HepG2 (cell line): ENCODE measurements around the gene FLAD1. TPM values are rescaled to one million over a fixed set of nuclear protein-coding genes. Genes with fewer than 3 reads are reported as not detected.
A peak's percentile ranks its signal among the peaks of the same experiment; 100 is the strongest.

Source experiments
- ATAC-seq: fragments of 200-7000 bp; cut with Tn5 transposase; 3 replicates; pipeline ENCODE4 v1.9.1; 2020; ENCODE audit warnings: mild to moderate bottlenecking, moderate library complexity
- BruUV-seq: library from RNA; stranded (reverse); fragments of 400-500 nt; replicated peaks from 2 replicates; lab custom pipeline; 2021; lab: Mats Ljungman, UMichigan
- CTCF ChIA-PET: fragments of 300-600 bp; formaldehyde crosslinking; extraction: SDS; loops from one replicate; lab custom pipeline; 2021; ENCODE audit warnings: low total read pairs, inconsistent platforms, low intra/inter-chr PET ratio; lab: Yijun Ruan, JAX
- POLR2A ChIA-PET: fragments of 350-600 bp; sonication (Branson Sonifier 250); formaldehyde crosslinking; loops from one replicate; lab custom pipeline; 2020; ENCODE audit warnings: antibody characterized with exemption, inconsistent platforms; lab: Yijun Ruan, JAX
- DNase-seq: peaks from one replicate; pipeline ENCODE4 v3.0.0-alpha.2; 2015; ENCODE audit warnings: low spot score
- FAIRE-seq: peaks from 3 replicates; lab custom pipeline; 2011; peaks lifted over from hg19 to GRCh38; lab: Jason Lieb, UNC
- H2AFZ ChIP-seq: one replicate; pipeline ENCODE4 v1.6.1; 2011; ENCODE audit warnings: low read length, inconsistent platforms
- H3K27ac ChIP-seq: fragments of 300-600 bp; 3 replicates; pipeline ENCODE4 v1.8.0; 2011; ENCODE audit warnings: mixed run types, mild to moderate bottlenecking, mixed read lengths, low read length, inconsistent platforms; ENCODE audit not compliant: insufficient read depth; ENCODE audit errors: extremely low read length
- H3K27me3 ChIP-seq, 2 experiments: fragments of 200-600 bp in 1 of 2; 2 replicates in 1 of 2; 3 replicates in 1 of 2; pipeline versions ENCODE4 v1.6.0 to v1.8.0; 2011; ENCODE audit warnings: low read length in 2 of 2, mild to moderate bottlenecking in 2 of 2, moderate library complexity in 2 of 2, inconsistent platforms in 1 of 2; ENCODE audit not compliant: insufficient read depth in 2 of 2, control insufficient read depth in 1 of 2
- H3K36me3 ChIP-seq, 2 experiments: fragments of 200-600 bp in 1 of 2; replicated peaks in 1 of 2; 2 replicates in 1 of 2; 3 replicates in 1 of 2; pipeline versions ENCODE4 v1.5.1 to v1.8.0; 2011; ENCODE audit warnings: low read length in 2 of 2, inconsistent platforms in 1 of 2; ENCODE audit not compliant: insufficient read depth in 2 of 2, control insufficient read depth in 1 of 2
- H3K4me1 ChIP-seq: 2 replicates; pipeline ENCODE4 v1.5.1; 2012; ENCODE audit warnings: low read length, inconsistent platforms; ENCODE audit not compliant: insufficient read depth
- H3K4me2 ChIP-seq: 2 replicates; pipeline ENCODE4 v1.6.0; 2011; ENCODE audit warnings: low read depth, low read length, inconsistent platforms
- H3K4me3 ChIP-seq, 3 experiments: fragments of 200-600 bp in 1 of 3; sonication (generic), shearing (Covaris generic) in 1 of 3; replicated peaks in 1 of 3; 2 replicates each; pipeline ENCODE4 v1.5.1; 2011 to 2016; ENCODE audit warnings: low read length in 3 of 3, inconsistent platforms in 2 of 3, low read depth in 2 of 3, mild to moderate bottlenecking in 2 of 3, control low read depth in 1 of 3, mixed read lengths in 1 of 3; ENCODE audit not compliant: insufficient read depth in 1 of 3
- H3K79me2 ChIP-seq: one replicate; pipeline ENCODE4 v1.6.1; 2011; ENCODE audit warnings: low read length, inconsistent platforms; ENCODE audit not compliant: insufficient read depth
- H3K9ac ChIP-seq: 2 replicates; pipeline ENCODE4 v1.6.0; 2011; ENCODE audit warnings: mild to moderate bottlenecking, low read depth, low read length, inconsistent platforms; ENCODE audit not compliant: insufficient read depth
- H3K9me3 ChIP-seq: 2 replicates; pipeline ENCODE4 v1.5.1; 2012; ENCODE audit warnings: mild to moderate bottlenecking, low read length
- H4K20me1 ChIP-seq: 2 replicates; pipeline ENCODE4 v1.6.0; 2011; ENCODE audit warnings: inconsistent platforms, mild to moderate bottlenecking, low read length, moderate library complexity; ENCODE audit not compliant: insufficient read depth
- AKAP8 ChIP-seq: sonication (generic); formaldehyde crosslinking; IDR thresholded peaks from 2 replicates; pipeline ENCODE4 v1.5.1; 2020; ENCODE audit warnings: mild to moderate bottlenecking, missing genetic modification reagents
- KLF6 ChIP-seq: IDR thresholded peaks from 2 replicates; pipeline ENCODE4 v1.8.0; 2016; ENCODE audit warnings: missing biosample characterization, missing genetic modification reagents
- PATZ1 ChIP-seq: sonication (generic); formaldehyde crosslinking; IDR thresholded peaks from 2 replicates; pipeline ENCODE4 v1.4.0; 2020; ENCODE audit warnings: missing genetic modification reagents
- POLR2A ChIP-seq, 2 experiments: IDR thresholded peaks; 2 replicates each; pipeline ENCODE4 v1.6.1; 2011; ENCODE audit warnings: low read depth in 2 of 2, low read length in 2 of 2, mild to moderate bottlenecking in 1 of 2, moderate library complexity in 1 of 2; ENCODE audit not compliant: insufficient read depth in 1 of 2
- PTBP1 ChIP-seq: fragments of 200-400 bp; formaldehyde crosslinking; IDR thresholded peaks from 2 replicates; pipeline ENCODE4 v1.6.1; 2018; ENCODE audit warnings: low read length, low read depth; ENCODE audit not compliant: poor library complexity, severe bottlenecking
- SOX13 ChIP-seq, 3 experiments: fragments of 450-650 bp in 1 of 3; sonication (generic) in 1 of 3; formaldehyde crosslinking in 1 of 3; IDR thresholded peaks in 2 of 3; conservative IDR thresholded peaks in 1 of 3; 2 replicates each; pipeline versions ENCODE4 v1.5.0 to v1.6.1; 2016 to 2020; ENCODE audit warnings: antibody characterized with exemption in 1 of 3, mild to moderate bottlenecking in 1 of 3, missing compliant biosample characterization in 1 of 3, missing genetic modification reagents in 1 of 3, moderate library complexity in 1 of 3
- TBX2 ChIP-seq: sonication (generic); formaldehyde crosslinking; IDR thresholded peaks from 2 replicates; pipeline ENCODE4 v1.5.0; 2020; ENCODE audit warnings: missing genetic modification reagents, mild to moderate bottlenecking, borderline replicate concordance
- ZNF550 ChIP-seq: sonication (generic); formaldehyde crosslinking; IDR thresholded peaks from 2 replicates; pipeline ENCODE4 v1.4.0; 2020; ENCODE audit warnings: mild to moderate bottlenecking, missing genetic modification reagents, borderline replicate concordance
- ZNF616 ChIP-seq: sonication (generic); formaldehyde crosslinking; IDR thresholded peaks from 2 replicates; pipeline ENCODE4 v1.5.0; 2020; ENCODE audit warnings: low read depth, mild to moderate bottlenecking, missing genetic modification reagents
- WGBS: methylation state at CpG from one replicate; pipeline ENCODE4 v1.1.6; 2017; ENCODE audit warnings: low lambda C conversion rate; 5-methylcytosine and 5-hydroxymethylcytosine counted together
- in situ Hi-C: cut with HindIII; loops from 2 replicates; pipeline ENCODE4 v1.10.0; 2017; ENCODE audit warnings: low pct_unique_long_range_greater_than_20kb; ENCODE audit not compliant: extremely low pct_ligation_motif_present
- intact Hi-C: fragments of 100-400 bp; cut with micrococcal nuclease; formaldehyde crosslinking; loops from one replicate; pipeline ENCODE4 v1.10.0; 2022; ENCODE audit not compliant: unreplicated experiment
- polyA plus RNA-seq, 8 experiments: library from polyadenylated mRNA; depleted of rRNA in 3 of 8; stranded (reverse) in 7 of 8; unstranded in 1 of 8; fragments of >200 nt; fragmentation: Illumina TruSeq in 4 of 8; extraction: Trizol in 4 of 8; gene quantifications; 2 replicates each; pipeline versions ENCODE4 v1.2.1 to v1.2.3, GENCODE V29; 2011 to 2016; ENCODE audit warnings: low read depth in 4 of 8, missing spikeins in 1 of 8, mixed read lengths in 1 of 8; ENCODE audit not compliant: insufficient read depth in 1 of 8
- total RNA-seq, 5 experiments: library from RNA; depleted of rRNA; stranded (reverse); fragments of >200 nt; fragmentation: Illumina TruSeq; extraction: Trizol; gene quantifications; 2 replicates each; pipeline ENCODE4 v1.2.3, GENCODE V29; 2016; ENCODE audit warnings: low read depth in 1 of 5

FLAD1 gene
- total and polyA plus RNA-seq, 2 of the 13 experiments (the other 11 are each of a cell fraction or from before 2014, with no cell fraction given): 25.9 to 32.8 TPM

GRCh38 chr1:154993572-154994268 lies 10.6 kb downstream of the FLAD1 start, which contains the start of gene LENEP (continued):
- TF ChIP-seq PTBP1 (no peak), TBX2 (CRISPR knock-in tag) (no peak), ZNF616 (CRISPR knock-in tag) (no peak), SOX13 (IDR thresholded peaks at IDR 0.05) (no peak), SOX13 (CRISPR knock-in tag; conservative IDR thresholded peaks at IDR 0.05 in 1 of 2, IDR thresholded peaks at IDR 0.05 in 1 of 2) (no peak), POLR2A (IDR thresholded peaks at IDR 0.05; ENCODE audit: insufficient read depth in 1 of 2, low read depth in 2 of 2, low read length in 2 of 2) (0 out of 4 replicates have a peak, but pooled peaks of 1 of the 2 experiments have one; percentile 6), KLF6 (CRISPR knock-in tag) (no peak)

GRCh38 chr1:154994269-154994587 lies 11.1 kb downstream of the FLAD1 start:
- Histone ChIP-seq H3K36me3 (peaks cover 2 to 5% of the 10 kb centered on the region in 2 experiments; a peak in 2 of 5 replicates), H3K79me2 (no peaks in the 10 kb centered on the region), H2AFZ (no peak overlapping the region), H3K27me3 (no peaks in the 10 kb centered on the region), H3K4me3 (no peak overlapping the region), H3K27ac (no peak overlapping the region), H3K9ac (no peak overlapping the region), H3K4me1 (peaks cover 14% of the 10 kb centered on the region), H3K4me2 (no peak overlapping the region), H3K9me3 (no peaks in the 10 kb centered on the region), H4K20me1 (no peaks in the 10 kb centered on the region)
- DNase-seq (no peak), ATAC-seq (no peak), FAIRE-seq (no peak)
- TF ChIP-seq AKAP8 (CRISPR knock-in tag) (peak; percentile 63; the same call in 1 of the 2 replicates), PATZ1 (CRISPR knock-in tag) (no peak), ZNF550 (no peak)
- 73% methylated on average over 1 of the region's 1 CpG for WGBS
- in situ Hi-C loops: no loop called here
- intact Hi-C loops: no loop called here
- ChIA-PET CTCF (no interaction called here), POLR2A (interaction anchor here (0.9 to 4.2 kb wide), 6 partner anchors 10 to 91 kb away, joined by 3 to 34 read pairs (median 6); partner anchors contain the start of genes FLAD1, PBXIP1, PYGO2 and SHC1)
- no TSS peak for BruUV-seq
